Endothelial cell of umbilical vein (primary cell): ENCODE data around the gene IFITM2.

Experiments used
- CTCF ChIP-seq, 2 donors: IDR thresholded peaks; 1 replicate in 1 of 2; 2 replicates in 1 of 2; pipeline ENCODE4 v1.5.1; 2011; ENCODE audit warnings: low read length in 2 of 2, mild to moderate bottlenecking in 2 of 2, moderate library complexity in 2 of 2, control low read depth in 1 of 2, inconsistent platforms in 1 of 2, low read depth in 1 of 2; ENCODE audit not compliant: insufficient read depth in 1 of 2; ENCODE audit errors: extremely low read depth in 1 of 2
- EZH2 ChIP-seq: IDR thresholded peaks from 2 replicates; pipeline ENCODE4 v1.6.1; 2012; ENCODE audit warnings: borderline replicate concordance, low read depth, mild to moderate bottlenecking, moderate library complexity, low read length, inconsistent platforms; ENCODE audit not compliant: severe bottlenecking
- FOS ChIP-seq: IDR thresholded peaks from 2 replicates; pipeline ENCODE4 v1.6.1; 2011; ENCODE audit warnings: mild to moderate bottlenecking, low read length, moderate library complexity, borderline replicate concordance; ENCODE audit not compliant: insufficient read depth
- GATA2 ChIP-seq: IDR thresholded peaks from 2 replicates; pipeline ENCODE4 v1.7.0; 2011; ENCODE audit warnings: low read depth, mild to moderate bottlenecking, moderate library complexity, mixed read lengths, low read length; ENCODE audit not compliant: insufficient read length, insufficient read depth
- JUN ChIP-seq: IDR thresholded peaks from 2 replicates; pipeline ENCODE4 v1.6.1; 2011; ENCODE audit warnings: borderline replicate concordance, low read depth; ENCODE audit not compliant: insufficient read length, insufficient read depth
- MAX ChIP-seq: IDR thresholded peaks from 2 replicates; pipeline ENCODE4 v1.6.1; 2011; ENCODE audit not compliant: insufficient read depth, insufficient read length
- POLR2A ChIP-seq: IDR thresholded peaks from 2 replicates; pipeline ENCODE4 v1.6.1; 2012; ENCODE audit warnings: low read depth, mild to moderate bottlenecking, control low read depth, low read length
- POLR2AphosphoS5 ChIP-seq: IDR thresholded peaks from 2 replicates; pipeline ENCODE4 v1.6.1; 2012; ENCODE audit warnings: low read depth, mild to moderate bottlenecking, control low read depth, low read length, moderate library complexity; ENCODE audit not compliant: insufficient read depth

- no peak for TF ChIP-seq CTCF (IDR thresholded peaks at IDR 0.05; ENCODE audit: extremely low read depth in 1 of 2, insufficient read depth in 1 of 2, low read depth in 1 of 2, low read length in 2 of 2)
- TF ChIP-seq MAX = no peak
- TF ChIP-seq EZH2 = no peak
- no peak for TF ChIP-seq POLR2AphosphoS5
- no peak for TF ChIP-seq POLR2A
- TF ChIP-seq JUN = no peak
- TF ChIP-seq FOS = no peak
- TF ChIP-seq GATA2 = no peak
These were observed 44.9 kb downstream of the IFITM2 start for GRCh38 chr11:352456-353031.
